Muscle layer of colon (tissue), 2 donors: ENCODE measurements around the gene LCLAT1.

Experiments
- H3K27ac ChIP-seq: one replicate; pipeline ENCODE4 v1.7.0; 2013; ENCODE audit warnings: low read depth, mild to moderate bottlenecking, low read length, moderate library complexity
- H3K27me3 ChIP-seq, 2 donors: one replicate each; pipeline ENCODE4 v1.7.0; 2013; ENCODE audit warnings: low read length in 2 of 2, mild to moderate bottlenecking in 2 of 2; ENCODE audit not compliant: insufficient read depth in 2 of 2, control insufficient read depth in 1 of 2
- H3K36me3 ChIP-seq: one replicate; pipeline ENCODE4 v1.7.0; 2013; ENCODE audit warnings: mild to moderate bottlenecking, low read length; ENCODE audit not compliant: insufficient read depth
- H3K4me1 ChIP-seq: one replicate; pipeline ENCODE4 v1.7.0; 2013; ENCODE audit warnings: mild to moderate bottlenecking, low read length; ENCODE audit not compliant: insufficient read depth
- H3K4me3 ChIP-seq, 2 donors: one replicate each; pipeline ENCODE4 v1.7.0; 2013; ENCODE audit warnings: low read length in 2 of 2, low read depth in 1 of 2, mild to moderate bottlenecking in 1 of 2, moderate library complexity in 1 of 2
- H3K9ac ChIP-seq: one replicate; pipeline ENCODE4 v1.7.0; 2013; ENCODE audit warnings: low read length
- H3K9me3 ChIP-seq: one replicate; pipeline ENCODE4 v1.7.0; 2013; ENCODE audit warnings: mild to moderate bottlenecking, low read length
- donor health status: abdominal sarcoma.
- donor health status: Adenocarcinoma of cecum.

Gene LCLAT1

GRCh38 chr2:30683236-30683956 lies 236.3 kb downstream of the LCLAT1 start:
- no peak overlapping the region for H3K9ac ChIP-seq
- no peaks in the 10 kb centered on the region for H3K9me3 ChIP-seq
- no peak overlapping the region for H3K27ac ChIP-seq
- no peaks in the 10 kb centered on the region for H3K27me3 ChIP-seq
- peaks cover 2% of the 10 kb centered on the region for H3K4me1 ChIP-seq
- no peaks in the 10 kb centered on the region for H3K36me3 ChIP-seq
- H3K4me3 ChIP-seq: no peak overlapping the region

DNA sequence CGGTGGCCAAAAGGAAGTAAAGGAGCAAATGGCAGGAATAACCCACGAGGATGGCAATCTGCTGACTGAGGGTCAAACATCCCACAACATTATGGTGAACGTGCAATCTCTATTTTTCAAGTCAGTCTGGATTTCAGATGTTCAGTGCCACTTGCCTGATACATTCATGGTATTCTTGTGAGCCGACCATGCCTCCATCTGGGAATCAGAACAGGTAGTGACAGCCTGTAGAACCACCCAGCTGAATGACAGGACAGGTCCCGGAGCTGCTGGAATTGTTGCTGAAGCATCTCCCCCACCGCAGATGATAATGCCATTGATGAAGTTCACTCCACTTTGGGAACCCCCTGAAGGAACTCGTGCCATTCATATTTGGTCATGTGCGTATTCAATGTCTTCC lies 237.0 kb downstream of the LCLAT1 start:
- no peaks in the 10 kb centered on the region for H3K27me3 ChIP-seq
- no peak overlapping the region for H3K9ac ChIP-seq

DNA sequence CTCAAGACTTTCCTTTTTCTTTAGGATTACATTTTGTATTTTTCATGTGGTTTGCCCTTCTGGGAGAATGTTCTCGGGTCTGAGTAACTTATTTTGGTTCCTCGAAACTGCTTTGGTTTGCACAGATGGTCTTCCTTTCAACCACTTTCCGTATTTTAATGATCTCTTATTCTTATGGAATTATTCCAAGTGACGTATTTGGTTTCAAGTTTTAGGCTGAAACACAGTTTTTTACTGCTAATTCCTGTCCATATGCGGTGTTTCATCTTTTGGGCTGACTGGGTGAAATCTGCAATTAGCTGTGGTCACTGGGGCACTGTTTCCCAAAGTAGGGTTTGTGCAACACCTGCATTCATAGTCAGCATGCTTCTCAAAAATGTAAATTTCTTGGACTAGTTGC lies 237.5 kb downstream of the LCLAT1 start:
- H3K36me3 ChIP-seq: no peaks in the 10 kb centered on the region
- no peak overlapping the region for H3K9ac ChIP-seq
- H3K27me3 ChIP-seq: no peaks in the 10 kb centered on the region
- H3K9me3 ChIP-seq: no peaks in the 10 kb centered on the region
- H3K27ac ChIP-seq: no peak overlapping the region
- no peak overlapping the region for H3K4me3 ChIP-seq
- H3K4me1 ChIP-seq: peaks cover 13% of the 10 kb centered on the region

More for the DNA sequence above, 237.0 kb downstream of the LCLAT1 start:
- Histone ChIP-seq H3K9me3 (no peaks in the 10 kb centered on the region), H3K4me3 (no peak overlapping the region), H3K36me3 (no peaks in the 10 kb centered on the region), H3K27ac (no peak overlapping the region), H3K4me1 (peaks cover 8% of the 10 kb centered on the region)

DNA sequence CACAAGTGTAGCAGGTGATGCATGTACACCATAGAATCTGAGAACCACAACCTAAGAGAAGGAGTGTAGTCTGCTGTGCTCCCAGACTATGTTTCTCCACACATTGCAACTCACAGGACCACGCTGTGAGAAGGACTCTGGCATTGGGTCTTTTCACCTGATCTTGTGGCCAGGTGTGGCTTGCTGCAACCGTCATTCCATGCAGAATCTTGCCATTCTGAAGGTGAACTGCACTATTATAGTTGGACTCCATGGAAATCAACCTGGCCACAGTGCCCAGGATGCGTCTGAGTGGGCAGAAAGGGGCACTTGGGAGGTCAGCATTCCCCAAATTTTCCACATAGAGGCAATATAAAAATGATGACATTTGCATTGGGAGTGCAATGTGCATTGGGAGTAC lies 237.9 kb downstream of the LCLAT1 start:
- H3K27ac ChIP-seq: no peak overlapping the region
- no peak overlapping the region for H3K4me3 ChIP-seq
- no peaks in the 10 kb centered on the region for H3K36me3 ChIP-seq
- no peaks in the 10 kb centered on the region for H3K27me3 ChIP-seq
- H3K9me3 ChIP-seq: no peaks in the 10 kb centered on the region
- peaks cover 18% of the 10 kb centered on the region for H3K4me1 ChIP-seq
- no peak overlapping the region for H3K9ac ChIP-seq

DNA sequence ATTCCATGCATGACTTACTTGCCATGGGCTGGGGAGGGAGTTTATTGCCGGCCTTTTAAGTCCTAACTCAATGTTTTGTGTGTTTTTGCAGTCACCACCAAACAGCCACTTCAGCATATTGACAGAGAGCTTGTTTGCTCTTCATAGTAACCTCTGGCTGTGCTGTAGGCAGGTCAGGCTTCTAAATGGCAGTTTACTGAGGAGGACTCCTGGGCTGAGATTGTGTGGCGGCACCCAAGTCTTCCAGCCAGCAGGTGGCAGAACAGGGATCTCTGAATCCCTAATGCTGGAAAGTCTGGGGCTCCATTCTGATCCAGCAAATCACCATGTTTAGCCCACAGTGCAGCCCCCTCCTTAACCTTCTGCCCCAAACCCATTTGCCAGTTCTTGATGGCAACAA lies 239.0 kb downstream of the LCLAT1 start:
- H3K4me3 ChIP-seq: no peak overlapping the region
- no peaks in the 10 kb centered on the region for H3K9me3 ChIP-seq
- H3K36me3 ChIP-seq: no peaks in the 10 kb centered on the region
- no peak overlapping the region for H3K9ac ChIP-seq
- H3K27me3 ChIP-seq: no peaks in the 10 kb centered on the region
- peaks cover 22% of the 10 kb centered on the region for H3K4me1 ChIP-seq
- no peak overlapping the region for H3K27ac ChIP-seq

DNA sequence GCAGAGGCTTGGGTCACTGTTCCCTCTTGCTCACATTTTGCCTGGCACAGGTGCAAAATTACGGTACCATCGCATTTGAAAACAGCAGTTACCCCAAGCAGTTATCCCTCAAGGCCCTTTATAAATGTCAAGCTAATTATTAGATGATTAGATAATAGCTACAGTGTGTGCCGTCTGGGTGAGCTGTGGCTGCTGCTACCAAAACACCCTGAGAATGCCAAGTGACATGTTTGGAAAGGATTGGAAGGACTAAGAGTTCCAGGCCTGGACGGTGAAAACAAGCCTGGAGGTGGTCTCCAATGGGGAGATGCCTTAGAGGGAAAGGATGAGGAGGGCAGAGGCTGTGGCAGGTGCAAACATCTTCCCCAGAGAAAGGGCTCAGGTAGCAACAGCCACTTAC lies 239.6 kb downstream of the LCLAT1 start:
- Histone ChIP-seq H3K27me3 (no peaks in the 10 kb centered on the region), H3K9ac (no peak overlapping the region), H3K9me3 (no peaks in the 10 kb centered on the region), H3K4me1 (peaks cover 22% of the 10 kb centered on the region), H3K27ac (no peak overlapping the region), H3K36me3 (no peaks in the 10 kb centered on the region), H3K4me3 (no peak overlapping the region)

GRCh38 chr2:30688956-30689401 lies 241.9 kb downstream of the LCLAT1 start:
- Histone ChIP-seq H3K36me3 (no peaks in the 10 kb centered on the region), H3K4me3 (no peak overlapping the region), H3K9me3 (no peaks in the 10 kb centered on the region), H3K27ac (no peak overlapping the region), H3K4me1 (peaks cover 22% of the 10 kb centered on the region), H3K27me3 (no peaks in the 10 kb centered on the region), H3K9ac (no peak overlapping the region)

GRCh38 chr2:30689496-30690125 lies 242.6 kb downstream of the LCLAT1 start:
- H3K4me3 ChIP-seq: no peak overlapping the region
- no peak overlapping the region for H3K27ac ChIP-seq
- no peak overlapping the region for H3K9ac ChIP-seq
- H3K36me3 ChIP-seq: no peaks in the 10 kb centered on the region
- no peaks in the 10 kb centered on the region for H3K9me3 ChIP-seq
- no peaks in the 10 kb centered on the region for H3K27me3 ChIP-seq
- peaks cover 22% of the 10 kb centered on the region for H3K4me1 ChIP-seq

DNA sequence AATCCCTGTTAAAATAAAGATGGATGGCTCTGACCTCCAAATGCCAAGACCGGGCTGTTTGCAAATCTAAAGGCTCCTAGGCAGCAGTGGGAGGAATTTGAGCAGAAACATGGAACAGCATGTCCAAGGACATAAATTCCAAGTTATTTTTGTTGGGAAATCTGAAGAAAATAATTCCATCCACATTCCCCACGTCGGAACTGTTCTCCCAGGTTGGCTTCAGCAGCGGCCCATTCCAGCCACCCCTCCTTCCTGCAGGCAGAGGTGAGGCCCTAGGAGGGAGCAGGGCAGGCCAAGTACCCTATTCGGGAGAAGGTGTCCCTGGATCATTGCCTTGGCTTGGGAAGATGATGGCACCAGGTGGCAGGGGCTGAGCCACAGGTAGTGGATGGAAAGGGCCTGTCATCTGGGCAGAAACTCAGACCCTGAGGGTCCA lies 243.1 kb downstream of the LCLAT1 start:
- Histone ChIP-seq H3K9me3 (no peaks in the 10 kb centered on the region), H3K9ac (no peak overlapping the region), H3K4me1 (peaks cover 22% of the 10 kb centered on the region), H3K27ac (no peak overlapping the region), H3K4me3 (no peak overlapping the region), H3K36me3 (no peaks in the 10 kb centered on the region), H3K27me3 (no peaks in the 10 kb centered on the region)

- no peaks in the 10 kb centered on the region for H3K27me3 ChIP-seq
- no peak overlapping the region for H3K4me3 ChIP-seq
- H3K9ac ChIP-seq: no peak overlapping the region
- H3K4me1 ChIP-seq: peaks cover 22% of the 10 kb centered on the region
- H3K27ac ChIP-seq: no peak overlapping the region
- H3K9me3 ChIP-seq: no peaks in the 10 kb centered on the region
- no peaks in the 10 kb centered on the region for H3K36me3 ChIP-seq
These were observed 244.3 kb downstream of the LCLAT1 start for GRCh38 chr2:30691091-30691947.
